HCT116 (cell line): ENCODE measurements around the gene ESYT3. TPM values are rescaled to one million over a fixed set of nuclear protein-coding genes. Genes with fewer than 3 reads are reported as not detected.

Experiments
- ATAC-seq: fragments of 200-7000 bp; cut with Tn5 transposase; 2 replicates; pipeline ENCODE4 v1.9.1; 2020; ENCODE audit warnings: mild to moderate bottlenecking, moderate library complexity
- BruUV-seq: library from RNA; stranded (reverse); fragments of 400-500 nt; replicated peaks from 2 replicates; lab custom pipeline; 2021; lab: Mats Ljungman, UMichigan
- CTCF ChIA-PET: fragments of 300-600 bp; sonication (Branson Sonifier 250); formaldehyde crosslinking; loops from one replicate; lab custom pipeline; 2021; ENCODE audit warnings: antibody characterized with exemption; lab: Charles Lee
- POLR2A ChIA-PET: fragments of 300-600, 350-600 bp; sonication (Branson Sonifier 250); formaldehyde crosslinking; loops from one replicate; lab custom pipeline; 2021; ENCODE audit warnings: antibody characterized with exemption; lab: Charles Lee
- RAD21 ChIA-PET, 2 experiments: fragments of 300-600 bp; sonication (Branson Sonifier 250); formaldehyde crosslinking; loops; one replicate each; lab custom pipeline; 2023; ENCODE audit warnings: low total read pairs in 2 of 2; ENCODE audit not compliant: uncharacterized antibody in 2 of 2, unreplicated experiment in 2 of 2, low non-redundant PET in 1 of 2; lab: Charles Lee
- DNase-seq: peaks from one replicate; pipeline ENCODE4 v3.0.0-alpha.2; 2010; ENCODE audit warnings: low read depth, low spot score
- H2AFZ ChIP-seq: fragments of 200-600 bp; shearing (Covaris generic), sonication (generic); 2 replicates; pipeline ENCODE4 v1.6.1; 2017; ENCODE audit warnings: low read depth, mixed run types, mixed read lengths, antibody characterized with exemption, low read length; ENCODE audit not compliant: poor library complexity, severe bottlenecking
- H3K27ac ChIP-seq: 2 replicates; pipeline ENCODE4 v1.5.1; 2012; ENCODE audit warnings: low read depth, low read length
- H3K27me3 ChIP-seq: fragments of 200-600 bp; sonication (generic); 2 replicates; pipeline ENCODE4 v1.6.1; 2016; ENCODE audit warnings: mixed run types, low read length, mixed read lengths; ENCODE audit not compliant: insufficient read depth
- H3K36me3 ChIP-seq, 2 experiments: fragments of 200-500 bp in 1 of 2; fragments of 200-600 bp in 1 of 2; sonication (Bioruptor generic) in 1 of 2; sonication (generic) in 1 of 2; 2 replicates each; pipeline versions ENCODE4 v1.5.1 to v1.6.1; 2014 to 2016; ENCODE audit warnings: low read length in 2 of 2, inconsistent platforms in 1 of 2, mixed read lengths in 1 of 2, mixed run types in 1 of 2; ENCODE audit not compliant: insufficient read depth in 2 of 2, control insufficient read depth in 1 of 2
- H3K4me1 ChIP-seq, 2 experiments: fragments of 200-600 bp in 1 of 2; sonication (generic) in 1 of 2; 2 replicates each; pipeline versions ENCODE4 v1.5.1 to v1.6.1; 2012 to 2017; ENCODE audit warnings: low read length in 2 of 2, inconsistent platforms in 1 of 2, mild to moderate bottlenecking in 1 of 2, mixed read lengths in 1 of 2, mixed run types in 1 of 2, moderate library complexity in 1 of 2; ENCODE audit not compliant: insufficient read depth in 2 of 2, control insufficient read depth in 1 of 2
- H3K4me2 ChIP-seq: fragments of 200-600 bp; sonication (generic); 2 replicates; pipeline ENCODE4 v1.6.1; 2017; ENCODE audit warnings: mixed run types, low read length, mixed read lengths
- H3K4me3 ChIP-seq, 2 experiments: fragments of 200-600 bp in 1 of 2; sonication (generic) in 1 of 2; replicated peaks in 1 of 2; 2 replicates each; pipeline ENCODE4 v1.5.1; 2011 to 2016; ENCODE audit warnings: low read length in 2 of 2, control low read depth in 1 of 2, low read depth in 1 of 2, mild to moderate bottlenecking in 1 of 2, mixed read lengths in 1 of 2, mixed run types in 1 of 2
- H3K79me2 ChIP-seq: fragments of 200-600 bp; sonication (generic); 2 replicates; pipeline ENCODE4 v1.6.1; 2017; ENCODE audit warnings: mild to moderate bottlenecking, mixed run types, low read length, moderate library complexity, mixed read lengths; ENCODE audit not compliant: insufficient read depth
- H3K9ac ChIP-seq: fragments of 200-600 bp; sonication (generic); 2 replicates; pipeline ENCODE4 v1.6.1; 2016; ENCODE audit warnings: low read length, mixed read lengths
- H3K9me2 ChIP-seq: fragments of 200-600 bp; sonication (generic), shearing (Covaris generic); 2 replicates; pipeline ENCODE4 v1.6.1; 2017; ENCODE audit warnings: mixed run types, mild to moderate bottlenecking, moderate library complexity; ENCODE audit not compliant: insufficient read depth
- H3K9me3 ChIP-seq, 2 experiments: fragments of 200-500 bp in 1 of 2; fragments of 200-600 bp in 1 of 2; sonication (Bioruptor generic) in 1 of 2; sonication (generic) in 1 of 2; 2 replicates each; pipeline ENCODE4 v1.6.1; 2014 to 2017; ENCODE audit warnings: low read length in 2 of 2, mixed read lengths in 2 of 2, inconsistent platforms in 1 of 2, low read depth in 1 of 2, mild to moderate bottlenecking in 1 of 2, mixed run types in 1 of 2, moderate library complexity in 1 of 2; ENCODE audit not compliant: control insufficient read depth in 1 of 2, insufficient read depth in 1 of 2
- H4K20me1 ChIP-seq: fragments of 200-600 bp; sonication (generic), shearing (Covaris generic); 2 replicates; pipeline ENCODE4 v1.6.1; 2017; ENCODE audit warnings: mixed run types, mild to moderate bottlenecking, moderate library complexity; ENCODE audit not compliant: insufficient read depth
- ATF3 ChIP-seq: IDR thresholded peaks from 2 replicates; pipeline ENCODE4 v1.6.1; 2012
- CEBPB ChIP-seq: IDR thresholded peaks from 2 replicates; pipeline ENCODE4 v1.6.1; 2012; ENCODE audit warnings: low read depth
- CTCF ChIP-seq, 3 experiments: fragments of 200-600 bp in 1 of 3; sonication (generic) in 1 of 3; IDR thresholded peaks in 2 of 3; conservative IDR thresholded peaks in 1 of 3; 2 replicates each; pipeline ENCODE4 v1.5.1; 2012 to 2017; ENCODE audit warnings: low read depth in 2 of 3, low read length in 2 of 3, antibody characterized with exemption in 1 of 3, borderline replicate concordance in 1 of 3, control low read depth in 1 of 3, mild to moderate bottlenecking in 1 of 3, mixed read lengths in 1 of 3, mixed run types in 1 of 3, moderate library complexity in 1 of 3; ENCODE audit not compliant: insufficient read depth in 1 of 3
- ELF1 ChIP-seq: IDR thresholded peaks from 2 replicates; pipeline ENCODE4 v1.6.1; 2012; ENCODE audit warnings: low read depth, borderline replicate concordance
- EZH2 ChIP-seq: fragments of 200-600 bp; sonication (generic); IDR thresholded peaks from 2 replicates; pipeline ENCODE4 v1.6.1; 2017; ENCODE audit warnings: antibody characterized with exemption, mixed run types
- EZH2phosphoT487 ChIP-seq: fragments of 200-600 bp; IDR thresholded peaks from 2 replicates; pipeline ENCODE4 v1.6.1; 2018; ENCODE audit warnings: antibody characterized with exemption, borderline replicate concordance
- FOSL1 ChIP-seq: IDR thresholded peaks from 2 replicates; pipeline ENCODE4 v1.6.1; 2012; ENCODE audit warnings: low read depth
- MAX ChIP-seq: IDR thresholded peaks from 2 replicates; pipeline ENCODE4 v1.6.1; 2012
- POLR2A ChIP-seq: IDR thresholded peaks from 2 replicates; pipeline ENCODE4 v1.7.0; 2011; ENCODE audit warnings: borderline replicate concordance; ENCODE audit not compliant: insufficient read depth, insufficient read length; ENCODE audit errors: extremely low read depth
- REST ChIP-seq: IDR thresholded peaks from 2 replicates; pipeline ENCODE4 v1.6.1; 2012; ENCODE audit warnings: low read depth
- TCF7L2 ChIP-seq: IDR thresholded peaks from 2 replicates; pipeline ENCODE4 v1.7.0; 2011; ENCODE audit warnings: borderline replicate concordance, inconsistent platforms; ENCODE audit not compliant: insufficient read depth, insufficient read length; ENCODE audit errors: extremely low read depth
- YY1 ChIP-seq: IDR thresholded peaks from 2 replicates; pipeline ENCODE4 v1.6.1; 2011; ENCODE audit warnings: low read length, low read depth, moderate library complexity, mild to moderate bottlenecking; ENCODE audit not compliant: insufficient replicate concordance; ENCODE audit errors: extremely low read depth
- ZNF274 ChIP-seq: fragments of 200-500 bp; sonication (Bioruptor generic); IDR thresholded peaks from 2 replicates; pipeline ENCODE4 v1.6.1; 2014; ENCODE audit warnings: mild to moderate bottlenecking, low read depth, low read length, inconsistent platforms
- intact Hi-C: fragments of 100-400 bp; cut with micrococcal nuclease; formaldehyde crosslinking; loops from 2 replicates; pipeline ENCODE4 v1.10.0; 2022
- total RNA-seq: library from RNA; stranded (reverse); gene quantifications from one replicate; pipeline ENCODE4 v1.2.1, GENCODE V29; 2021; ENCODE audit not compliant: unreplicated experiment

ESYT3 gene
- total RNA-seq, 1 experiment from 2014 or later, result 0.05 TPM

GRCh38 chr3:138399766-138400165 is 34.6 kb upstream of the ESYT3 start:
- Histone ChIP-seq H3K9me3 (no peaks in the 10 kb centered on the region), H2AFZ (no peak overlapping the region)
- TF ChIP-seq ZNF274 (no peak), CTCF (IDR thresholded peaks at IDR 0.05 in 2 of 3, conservative IDR thresholded peaks at IDR 0.05 in 1 of 3; ENCODE audit: borderline replicate concordance in 1 of 3, insufficient read depth in 1 of 3, low read depth in 2 of 3, low read length in 2 of 3) (no peak), CEBPB (no peak), ELF1 (no peak), POLR2A (no peak), EZH2 (no peak), ATF3 (no peak)
- TF ChIP-seq, all 23 proteins: peak for 0
- Histone ChIP-seq H3K9ac (no peak overlapping the region), H3K4me3 (no peak overlapping the region), H4K20me1 (no peaks in the 10 kb centered on the region), H3K27me3 (no peaks in the 10 kb centered on the region), H3K4me2 (no peak overlapping the region), H3K4me1 (no peaks in the 10 kb centered on the region), H3K79me2 (no peaks in the 10 kb centered on the region), H3K9me2 (no peaks in the 10 kb centered on the region), H3K36me3 (no peaks in the 10 kb centered on the region), H3K27ac (no peak overlapping the region)
- no peak for ATAC-seq
- RAD21 ChIA-PET, result no interaction called here
- CTCF ChIA-PET, result interaction anchor here (0.9 kb wide), 1 partner anchor 18 kb away, joined by 5 read pairs; no protein-coding TSS in a partner anchor
- BruUV-seq, result no TSS peak
- POLR2A ChIA-PET, result no interaction called here
- DNase-seq, result no peak
- intact Hi-C loops, result no loop called here

- no peak for DNase-seq
- no peak for ATAC-seq
- Histone ChIP-seq H3K9me2 (no peaks in the 10 kb centered on the region), H3K27ac (no peak overlapping the region), H3K4me3 (no peak overlapping the region), H3K9me3 (no peaks in the 10 kb centered on the region), H3K9ac (no peak overlapping the region), H2AFZ (no peak overlapping the region), H4K20me1 (no peaks in the 10 kb centered on the region), H3K36me3 (no peaks in the 10 kb centered on the region), H3K4me2 (no peak overlapping the region), H3K27me3 (no peaks in the 10 kb centered on the region), H3K4me1 (no peaks in the 10 kb centered on the region), H3K79me2 (no peaks in the 10 kb centered on the region)
- RAD21 ChIA-PET, result no interaction called here
- intact Hi-C loops, result no loop called here
- BruUV-seq, result no TSS peak
- CTCF ChIA-PET, result interaction anchor here (0.6 to 0.9 kb wide), 2 partner anchors 17 to 259 kb away, joined by 4 to 5 read pairs; no protein-coding TSS in a partner anchor
- POLR2A ChIA-PET, result no interaction called here
- TF ChIP-seq TCF7L2, result no peak
- TF ChIP-seq EZH2phosphoT487, result no peak
- TF ChIP-seq MAX, result no peak
- no peak for TF ChIP-seq FOSL1
- TF ChIP-seq YY1, result no peak
- no peak for TF ChIP-seq REST
Observed at GRCh38 chr3:138400651-138401070, 33.8 kb upstream of the ESYT3 start.
